OCI-LY1 (cell line): Measurements from ENCODE around the gene PAK4.

ENCODE experiments used
- H2AFZ ChIP-seq: fragments of 200-600 bp; sonication (generic), shearing (Covaris generic); 2 replicates; pipeline ENCODE4 v1.6.0; 2014; ENCODE audit warnings: antibody characterized with exemption, mild to moderate bottlenecking, low read length
- H3F3A ChIP-seq: fragments of 200-600 bp; sonication (generic), shearing (Covaris generic); 2 replicates; pipeline ENCODE4 v1.6.0; 2014; ENCODE audit warnings: mild to moderate bottlenecking, antibody characterized with exemption, low read length, moderate library complexity; ENCODE audit not compliant: insufficient read depth
- H3K27ac ChIP-seq: fragments of 200-600 bp; sonication (generic); 2 replicates; pipeline ENCODE4 v1.5.1; 2014; ENCODE audit warnings: low read length, mixed run types, mild to moderate bottlenecking, low read depth; ENCODE audit not compliant: poor library complexity, severe bottlenecking
- H3K27me3 ChIP-seq: fragments of 200-600 bp; sonication (generic); 2 replicates; pipeline ENCODE4 v1.6.0; 2014; ENCODE audit warnings: antibody characterized with exemption, mild to moderate bottlenecking, low read length, moderate library complexity; ENCODE audit not compliant: insufficient read depth
- H3K36me3 ChIP-seq: fragments of 200-600 bp; sonication (generic); 2 replicates; pipeline ENCODE4 v1.6.1; 2014; ENCODE audit warnings: mild to moderate bottlenecking, antibody characterized with exemption, low read length, moderate library complexity, mixed read lengths; ENCODE audit not compliant: insufficient read depth
- H3K4me1 ChIP-seq: fragments of 200-600 bp; sonication (generic); 2 replicates; pipeline ENCODE4 v1.5.1; 2014; ENCODE audit warnings: mild to moderate bottlenecking, low read length, moderate library complexity; ENCODE audit not compliant: insufficient read depth, severe bottlenecking
- H3K4me2 ChIP-seq: fragments of 200-600 bp; sonication (generic), shearing (Covaris generic); 2 replicates; pipeline ENCODE4 v1.6.1; 2014; ENCODE audit warnings: low read length
- H3K4me3 ChIP-seq: fragments of 200-600 bp; sonication (generic); 2 replicates; pipeline ENCODE4 v1.5.1; 2014; ENCODE audit warnings: low read length, low read depth, mild to moderate bottlenecking, mixed read lengths; ENCODE audit not compliant: poor library complexity, severe bottlenecking
- H3K79me2 ChIP-seq: fragments of 200-600 bp; shearing (Covaris generic); 2 replicates; pipeline ENCODE4 v1.6.1; 2016; ENCODE audit warnings: mixed run types, low read length, mixed read lengths; ENCODE audit not compliant: insufficient read depth
- H3K9ac ChIP-seq: fragments of 200-600 bp; sonication (generic), shearing (Covaris generic); 2 replicates; pipeline ENCODE4 v1.6.1; 2014; ENCODE audit warnings: mild to moderate bottlenecking, low read length, mixed read lengths
- H3K9me2 ChIP-seq: fragments of 200-600 bp; sonication (generic), shearing (Covaris generic); 2 replicates; pipeline ENCODE4 v1.6.1; 2014; ENCODE audit warnings: low read depth, mild to moderate bottlenecking, low read length, mixed read lengths
- H3K9me3 ChIP-seq: fragments of 200-600 bp; shearing (Covaris generic); 2 replicates; pipeline ENCODE4 v1.6.1; 2014; ENCODE audit warnings: low read length, mixed read lengths
- H4K20me1 ChIP-seq: fragments of 200-600 bp; sonication (generic), shearing (Covaris generic); 2 replicates; pipeline ENCODE4 v1.6.0; 2016; ENCODE audit warnings: mild to moderate bottlenecking, low read length; ENCODE audit not compliant: insufficient read depth
- CTCF ChIP-seq: fragments of 200-600 bp; sonication (generic), shearing (Covaris generic); IDR thresholded peaks from 2 replicates; pipeline ENCODE4 v1.5.1; 2017; ENCODE audit warnings: mild to moderate bottlenecking, antibody characterized with exemption, low read length, moderate library complexity, mixed read lengths
- EZH2 ChIP-seq: fragments of 200-600 bp; sonication (generic), shearing (Covaris generic); IDR thresholded peaks from 2 replicates; pipeline ENCODE4 v1.8.0; 2017; ENCODE audit warnings: borderline replicate concordance, mixed run types, mild to moderate bottlenecking, antibody characterized with exemption, low read length, moderate library complexity, mixed read lengths

Gene PAK4

GRCh38 chr19:39145180-39145953 lies 19.8 kb downstream of the PAK4 start:
- no peak overlapping the region for H3K4me2 ChIP-seq
- no peaks in the 10 kb centered on the region for H3K9me2 ChIP-seq
- H3K27me3 ChIP-seq, result no peaks in the 10 kb centered on the region
- no peaks in the 10 kb centered on the region for H3K79me2 ChIP-seq
- no peak overlapping the region for H3K4me3 ChIP-seq
- H2AFZ ChIP-seq, result no peak overlapping the region
- no peaks in the 10 kb centered on the region for H3K4me1 ChIP-seq
- H4K20me1 ChIP-seq, result no peaks in the 10 kb centered on the region
- no peak overlapping the region for H3K27ac ChIP-seq
- H3K9me3 ChIP-seq, result no peaks in the 10 kb centered on the region
- 0 out of 2 replicates have a peak, but pooled peaks cover 6% of the 10 kb centered on the region for H3K36me3 ChIP-seq
- TF ChIP-seq CTCF (no peak), EZH2 (no peak)
- H3K9ac ChIP-seq, result no peak overlapping the region
- no peaks in the 10 kb centered on the region for H3F3A ChIP-seq

- TF ChIP-seq EZH2, result no peak
- TF ChIP-seq CTCF, result no peak
- H3K79me2 ChIP-seq, result no peaks in the 10 kb centered on the region
- H3K27me3 ChIP-seq, result no peaks in the 10 kb centered on the region
- H3K9ac ChIP-seq, result no peak overlapping the region
- no peak overlapping the region for H3K4me3 ChIP-seq
- no peaks in the 10 kb centered on the region for H3F3A ChIP-seq
- H2AFZ ChIP-seq, result no peak overlapping the region
- no peak overlapping the region for H3K4me2 ChIP-seq
- H3K9me3 ChIP-seq, result no peaks in the 10 kb centered on the region
- H3K36me3 ChIP-seq, result 0 out of 2 replicates have a peak, but pooled peaks cover 6% of the 10 kb centered on the region
- H3K4me1 ChIP-seq, result no peaks in the 10 kb centered on the region
- H3K9me2 ChIP-seq, result no peaks in the 10 kb centered on the region
- H3K27ac ChIP-seq, result no peak overlapping the region
- H4K20me1 ChIP-seq, result no peaks in the 10 kb centered on the region
These were observed 20.5 kb downstream of the PAK4 start for GRCh38 chr19:39146091-39146490.

GRCh38 chr19:39146686-39147450 lies 21.3 kb downstream of the PAK4 start:
- no peaks in the 10 kb centered on the region for H3K4me1 ChIP-seq
- no peaks in the 10 kb centered on the region for H4K20me1 ChIP-seq
- H3K27ac ChIP-seq, result no peak overlapping the region
- 0 out of 2 replicates have a peak, but pooled peaks cover 6% of the 10 kb centered on the region for H3K36me3 ChIP-seq
- H3K9ac ChIP-seq, result no peak overlapping the region
- no peak overlapping the region for H2AFZ ChIP-seq
- no peak overlapping the region for H3K4me2 ChIP-seq
- no peaks in the 10 kb centered on the region for H3K79me2 ChIP-seq
- no peaks in the 10 kb centered on the region for H3K9me3 ChIP-seq
- TF ChIP-seq CTCF (no peak), EZH2 (no peak)
- no peaks in the 10 kb centered on the region for H3F3A ChIP-seq
- no peaks in the 10 kb centered on the region for H3K9me2 ChIP-seq
- H3K4me3 ChIP-seq, result no peak overlapping the region
- no peaks in the 10 kb centered on the region for H3K27me3 ChIP-seq
